NCI-H1105 treated with DMSO at 0.1 percent for 48 hours (cell line): ENCODE results near the gene OGFR.
A peak's percentile ranks its signal among the peaks of the same experiment; 100 is the strongest.
"Not testable (repeated sequence)": the region's sequence is repeated elsewhere in the genome, so short reads cannot be mapped to it uniquely, and the experiment has no call there.

ENCODE experiments used
- DNase-seq: peaks from one replicate; lab custom pipeline; 2025; lab: John Stamatoyannopoulos, UW

The OGFR gene

DNA sequence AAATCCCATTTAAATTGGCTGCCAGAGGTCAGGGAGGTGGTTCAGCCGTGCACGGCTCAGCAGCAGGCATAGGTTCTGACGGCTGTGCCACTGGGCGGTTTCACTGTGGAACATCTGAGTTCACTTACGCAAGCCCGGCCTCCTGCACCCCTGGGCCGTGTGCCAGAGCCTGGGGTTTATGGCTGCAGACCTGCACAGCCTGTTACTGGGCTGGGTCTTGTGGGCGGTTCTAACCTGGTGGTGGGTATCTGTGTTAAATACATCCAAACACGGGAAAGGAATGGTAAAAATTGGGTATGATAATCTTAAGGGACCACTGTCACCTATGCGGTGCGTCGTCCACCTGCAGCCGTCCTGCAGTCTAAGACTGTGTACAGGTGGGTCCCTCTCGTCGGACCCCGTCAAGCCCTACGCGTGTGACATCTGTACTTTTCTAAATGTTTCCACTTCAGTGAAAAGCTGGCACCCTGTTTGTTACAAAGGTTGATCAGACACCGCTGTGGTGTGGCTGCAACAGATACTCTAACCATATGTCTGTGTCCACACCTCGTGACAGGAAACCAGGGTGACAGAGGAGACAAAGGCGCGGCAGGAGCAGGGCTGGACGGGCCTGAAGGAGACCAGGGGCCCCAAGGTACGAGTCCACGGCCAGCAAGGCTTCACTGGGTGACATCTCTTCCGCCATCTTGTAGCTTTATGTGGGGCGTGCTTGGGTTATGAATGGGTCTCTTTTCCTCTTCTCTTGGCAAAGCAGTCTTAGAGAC, 33.7 kb downstream of the OGFR start:
- peak; percentile 56 for DNase-seq

DNA sequence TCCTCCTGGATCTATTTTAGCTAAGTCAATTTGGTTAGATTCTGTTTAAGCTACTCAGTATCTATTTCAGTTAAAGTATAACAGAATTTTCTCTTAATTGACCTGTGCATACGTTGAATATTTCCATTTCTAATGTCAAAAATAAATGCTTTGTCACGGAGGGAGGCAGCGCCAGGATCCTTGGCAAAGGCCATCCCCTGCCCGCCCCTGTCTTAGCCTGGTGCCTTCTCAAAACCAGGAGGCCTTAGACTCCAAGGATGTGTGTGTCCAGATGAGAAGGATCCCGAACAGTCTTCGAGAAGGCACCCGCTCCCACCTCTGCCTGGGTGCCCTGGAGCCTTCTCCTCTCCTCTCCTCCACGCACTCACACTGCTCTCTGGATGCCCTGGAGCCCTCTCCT, 34.6 kb downstream of the OGFR start:
- DNase-seq: no peak

DNA sequence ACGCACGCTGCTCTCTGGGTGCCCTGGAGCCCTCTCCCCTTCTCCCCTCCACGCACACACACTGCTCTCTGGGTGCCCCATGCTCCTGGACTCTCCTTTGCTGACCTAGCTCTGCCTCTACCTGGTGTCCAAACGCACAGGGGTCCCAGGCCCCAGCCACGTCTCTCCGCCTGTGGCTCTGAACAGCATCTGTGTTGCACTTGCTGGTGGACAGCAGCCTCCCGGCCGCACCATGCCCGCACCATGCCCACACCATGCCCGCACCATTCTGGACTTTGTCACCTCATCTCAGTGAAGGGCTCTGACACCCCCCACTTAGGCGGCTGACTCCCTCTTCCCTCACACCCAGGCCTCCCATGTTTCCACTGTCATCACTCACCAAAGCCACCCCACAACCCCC, 35.2 kb downstream of the OGFR start:
- no peak for DNase-seq

DNA sequence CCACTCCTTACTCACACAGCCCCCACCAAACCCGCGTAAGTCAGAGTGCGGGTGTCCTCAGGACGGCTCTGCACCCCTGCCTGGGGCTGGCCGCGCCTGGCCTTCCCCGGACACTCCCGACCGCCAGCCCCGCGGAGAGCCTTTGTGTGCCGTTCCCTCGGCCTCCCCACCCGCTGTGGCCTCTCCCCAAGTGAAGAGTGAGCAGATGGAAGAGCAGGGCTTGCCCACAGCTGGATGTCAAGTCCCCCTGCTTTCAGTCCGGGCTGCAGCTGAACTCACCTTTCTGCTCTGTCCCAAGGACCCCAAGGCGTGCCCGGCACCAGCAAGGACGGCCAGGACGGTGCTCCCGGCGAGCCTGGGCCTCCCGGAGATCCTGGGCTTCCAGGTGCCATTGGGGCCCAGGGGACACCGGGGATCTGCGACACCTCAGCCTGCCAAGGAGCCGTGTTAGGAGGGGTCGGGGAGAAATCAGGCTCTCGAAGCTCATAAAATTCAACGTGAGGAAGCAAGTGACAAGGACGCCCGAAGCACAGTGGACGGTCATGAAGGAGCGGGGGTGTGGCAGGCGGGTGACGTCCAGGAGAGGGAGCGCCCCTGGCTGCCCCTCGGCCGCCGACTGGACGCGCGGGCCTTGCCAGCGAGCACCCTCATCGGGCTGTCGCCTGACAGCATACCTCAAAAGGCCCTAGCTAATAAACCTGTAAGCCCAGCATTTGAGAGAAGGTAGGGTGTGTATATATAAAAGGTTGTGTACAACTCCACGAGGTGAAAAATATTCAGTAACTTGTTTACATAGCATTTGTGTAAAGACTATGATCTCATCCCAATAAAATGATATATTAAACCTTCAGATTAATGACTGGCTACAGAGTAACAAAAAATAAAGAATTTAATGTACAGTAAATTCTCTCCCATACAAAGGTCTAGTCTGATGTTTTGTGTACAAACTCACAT, 35.9 kb downstream of the OGFR start:
- DNase-seq: no peak

DNA sequence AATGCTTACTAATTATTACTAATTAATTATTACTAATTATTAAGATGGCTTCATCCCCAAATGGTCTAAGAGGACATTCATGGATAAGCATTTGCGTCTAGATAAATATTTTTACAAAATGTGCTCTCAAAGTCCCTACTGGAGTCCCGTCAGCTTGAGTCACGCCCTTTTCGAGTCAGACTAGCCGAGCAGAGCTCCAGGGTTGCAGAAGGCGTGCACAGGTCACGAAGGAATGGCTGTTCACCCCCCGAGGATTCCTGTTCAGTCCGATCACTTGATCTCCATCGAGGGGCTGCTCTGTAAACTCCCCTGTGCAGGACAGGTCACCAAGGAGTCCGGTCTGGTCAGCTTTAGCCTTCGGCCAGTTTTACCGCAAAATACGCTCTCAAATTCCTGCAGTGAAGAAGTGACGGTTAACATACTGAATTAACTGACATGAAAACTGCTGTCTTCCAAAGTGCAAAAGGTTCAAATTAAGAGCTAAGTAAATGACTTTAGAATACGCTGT, 37.1 kb downstream of the OGFR start:
- no peak for DNase-seq

DNA sequence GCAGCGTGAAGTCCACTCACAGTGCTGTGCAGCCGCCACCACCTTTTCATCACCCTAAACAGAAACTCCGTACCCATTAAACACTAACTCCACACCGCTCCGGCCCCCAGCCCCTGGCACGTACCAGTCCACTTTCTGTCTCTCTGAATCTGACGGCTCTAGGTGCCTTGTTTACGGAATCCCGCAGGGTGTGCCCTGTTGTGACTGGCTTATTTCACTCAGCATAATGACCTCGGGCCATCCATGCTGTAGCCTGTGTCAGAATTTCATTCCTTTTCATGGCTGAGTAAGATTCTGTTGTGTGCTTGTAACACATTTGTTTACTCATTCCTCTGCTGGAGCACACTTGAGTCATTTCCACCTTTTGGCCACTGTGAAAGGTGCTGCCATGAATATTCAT, 39.0 kb downstream of the OGFR start:
- no peak for DNase-seq

DNA sequence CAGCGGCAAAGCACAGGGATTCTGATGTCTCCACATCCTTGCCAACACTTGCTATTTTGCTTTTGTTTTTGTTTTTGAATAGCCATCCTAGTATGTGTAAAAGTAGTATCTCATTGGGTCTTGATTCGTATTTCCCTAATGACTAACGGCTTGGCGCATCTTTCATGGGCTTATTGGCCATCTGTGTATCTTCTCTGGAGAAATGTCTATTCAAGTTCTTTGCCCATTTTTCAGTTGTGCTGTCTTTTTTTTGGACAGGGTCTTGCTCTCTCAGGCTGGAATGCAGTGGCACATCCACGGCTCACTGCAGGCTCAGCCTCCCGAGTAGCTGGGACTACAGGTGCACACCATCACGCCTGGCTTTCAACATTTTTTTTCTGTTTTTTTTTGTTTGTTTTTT, 39.5 kb downstream of the OGFR start:
- no peak for DNase-seq

DNA sequence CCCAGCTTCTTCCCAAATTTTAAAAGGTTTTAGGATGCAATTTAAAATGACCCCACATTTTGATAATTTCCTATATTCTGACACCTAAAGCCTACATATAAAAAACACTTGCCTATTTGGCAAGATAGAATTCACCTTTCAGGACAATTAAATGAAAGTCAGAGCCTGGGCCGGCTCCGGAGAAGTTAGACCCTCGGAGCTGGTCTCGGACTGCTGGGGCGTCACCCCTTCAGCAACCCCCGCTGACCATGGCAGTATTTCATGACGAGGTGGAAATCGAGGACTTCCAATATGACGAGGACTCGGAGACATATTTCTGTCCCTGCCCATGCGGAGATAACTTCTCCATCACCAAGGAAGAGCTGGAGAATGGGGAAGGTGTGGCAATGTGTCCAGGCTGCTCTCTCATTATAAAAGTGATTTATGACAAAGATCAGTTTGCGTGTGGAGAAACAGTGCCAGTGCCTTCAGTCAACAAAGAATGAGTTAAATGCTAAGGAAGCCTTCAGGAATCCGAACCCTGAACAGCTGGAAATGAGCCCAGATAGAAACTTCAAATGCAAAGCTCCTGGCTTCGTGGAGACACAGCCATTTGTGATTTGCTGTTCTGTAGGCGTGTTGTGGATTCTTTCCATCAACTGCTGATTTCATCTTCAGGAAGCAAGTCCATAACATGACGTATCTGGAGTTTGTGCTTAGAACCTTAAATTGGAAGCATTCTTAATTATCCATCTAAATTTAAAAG, 41.0 kb downstream of the OGFR start:
- no peak for DNase-seq

DNA sequence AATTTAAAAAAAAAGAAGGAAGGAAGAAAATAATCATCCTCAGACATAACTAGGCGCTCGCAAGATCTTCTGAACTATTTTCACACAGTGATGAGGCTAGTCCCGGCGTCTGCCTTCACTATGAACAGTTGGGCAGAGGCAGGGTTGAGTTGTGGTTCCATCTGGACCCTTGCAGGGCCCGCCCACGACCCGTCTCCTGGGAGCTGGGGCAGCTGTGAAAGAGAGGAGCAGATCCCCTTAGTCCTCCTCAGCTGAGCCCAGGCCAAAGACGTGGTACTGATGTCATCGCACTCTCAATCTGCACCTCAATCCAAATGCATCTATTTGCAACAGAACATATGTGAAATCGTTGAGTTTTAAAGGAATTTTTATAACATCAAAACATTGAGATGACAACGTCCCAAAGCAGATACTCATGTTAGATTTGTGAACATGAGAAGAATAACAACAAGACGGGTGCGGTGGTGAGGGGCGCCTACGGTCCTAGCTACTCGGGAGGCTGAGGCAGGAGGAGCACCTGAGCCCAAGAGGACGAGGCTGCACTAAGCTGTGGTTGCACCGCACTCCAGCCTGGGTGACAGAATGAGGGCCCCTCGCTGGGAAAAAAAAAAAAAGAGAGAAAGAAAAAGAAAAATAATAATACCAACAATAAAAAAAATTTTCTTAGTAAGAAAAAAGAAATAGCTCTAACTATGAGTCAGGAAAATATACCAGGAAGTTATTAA, 41.7 kb downstream of the OGFR start:
- DNase-seq: no peak

DNA sequence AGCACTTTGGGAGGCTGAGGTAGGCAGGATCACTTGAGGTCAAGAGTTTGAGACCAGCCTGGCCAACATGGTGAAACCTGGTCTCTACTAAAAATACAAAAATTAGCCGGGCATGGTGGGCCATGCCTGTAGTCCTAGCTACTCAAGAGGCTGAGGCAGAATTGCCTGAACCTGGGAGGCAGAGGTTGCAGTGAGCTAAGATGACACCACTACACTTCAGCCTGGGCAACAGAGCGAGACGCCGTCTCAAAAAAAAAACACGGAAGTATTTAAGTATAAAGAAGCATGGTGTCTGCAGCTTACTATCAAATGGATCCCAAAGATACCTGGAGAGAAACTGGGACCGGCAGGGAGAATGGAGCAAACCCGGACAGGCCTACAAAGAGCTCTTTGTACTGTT, 44.3 kb downstream of the OGFR start:
- DNase-seq: not testable (repeated sequence)

DNA sequence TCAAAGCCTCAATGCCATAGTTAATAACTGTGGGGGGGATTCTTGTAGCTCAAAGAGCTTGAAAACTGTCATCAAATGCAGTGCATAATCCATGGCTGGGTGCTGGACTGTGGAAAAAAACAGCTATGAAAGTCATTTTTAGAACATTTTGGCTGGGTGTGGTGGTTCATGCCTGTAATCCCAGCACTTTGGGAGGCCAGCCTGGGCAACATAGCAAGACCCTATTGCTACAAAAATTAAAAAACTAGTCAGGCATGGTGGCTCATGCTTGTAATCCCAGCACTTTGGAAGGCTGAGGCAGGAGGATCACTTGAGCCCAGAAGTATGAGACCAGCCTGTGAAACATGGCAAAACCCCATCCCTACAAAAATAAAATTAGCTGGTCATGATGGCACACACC, 44.8 kb downstream of the OGFR start:
- DNase-seq: no peak

DNA sequence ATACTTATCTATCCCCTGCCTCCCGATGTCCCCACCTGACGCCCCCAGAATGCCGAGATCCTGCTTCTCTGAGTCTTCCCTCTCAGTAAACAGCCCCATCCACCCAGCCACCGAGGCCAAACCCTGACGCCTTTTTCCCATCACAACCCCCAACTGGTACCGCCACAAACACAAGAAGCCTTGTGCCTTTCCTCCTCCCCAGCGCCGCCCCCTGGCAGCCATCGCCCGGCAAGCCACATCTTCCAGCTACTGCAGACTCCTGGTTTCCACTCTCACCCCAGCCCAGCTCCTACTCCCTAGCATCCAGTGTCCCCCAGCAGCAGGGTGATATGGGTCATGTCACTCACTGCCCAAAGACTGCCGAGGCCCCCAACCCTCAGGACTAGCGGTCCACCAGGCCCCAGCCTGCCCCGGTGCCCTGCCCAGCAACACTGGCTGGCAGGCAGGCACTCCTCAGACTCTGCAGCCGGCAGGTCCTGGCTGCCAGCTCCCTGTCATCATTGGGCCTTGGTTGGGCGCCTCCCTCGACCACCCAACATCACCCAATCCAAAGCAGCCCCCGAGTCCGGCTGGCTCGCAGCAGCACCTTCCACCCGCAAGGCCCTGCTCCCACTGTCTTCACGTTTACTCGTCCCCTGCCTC, 45.8 kb downstream of the OGFR start:
- no peak for DNase-seq

DNA sequence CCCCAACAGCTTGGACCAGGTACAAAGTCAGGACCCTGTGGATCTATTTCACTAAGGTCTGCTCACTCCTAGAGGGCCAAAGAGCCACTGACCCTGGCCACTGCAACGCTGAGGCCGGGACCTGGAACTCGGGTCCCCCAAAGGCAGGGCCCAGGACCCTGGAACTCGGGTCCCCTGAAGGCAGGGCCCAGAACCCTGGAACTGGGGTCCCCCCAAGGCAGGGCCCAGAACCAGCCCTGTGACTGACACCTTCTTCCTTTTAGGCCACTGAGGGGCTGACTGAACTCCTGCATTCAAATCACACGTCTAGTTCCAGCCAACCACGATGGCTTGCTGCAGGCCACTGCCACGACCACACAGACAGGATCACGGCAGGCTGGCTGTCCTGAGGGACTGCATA, 47.6 kb downstream of the OGFR start:
- DNase-seq: no peak

DNA sequence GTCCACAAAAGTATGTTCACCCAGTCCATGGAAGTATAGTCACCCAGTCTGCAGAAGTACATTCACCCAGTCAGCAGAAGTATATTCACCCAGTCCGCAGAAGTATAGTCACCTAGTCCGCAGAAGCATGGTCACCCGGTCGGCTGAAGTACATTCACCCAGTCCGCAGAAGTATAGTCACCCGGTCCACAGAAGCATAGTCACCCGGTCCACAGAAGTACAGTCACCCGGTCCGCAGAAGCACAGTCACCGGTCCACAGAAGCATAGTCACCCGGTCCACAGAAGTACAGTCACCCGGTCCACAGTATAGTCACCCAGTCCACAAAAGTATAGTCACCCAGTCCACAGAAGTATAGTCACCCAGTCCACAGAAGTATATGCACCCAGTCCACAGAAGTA, 48.2 kb downstream of the OGFR start:
- DNase-seq: no peak

DNA sequence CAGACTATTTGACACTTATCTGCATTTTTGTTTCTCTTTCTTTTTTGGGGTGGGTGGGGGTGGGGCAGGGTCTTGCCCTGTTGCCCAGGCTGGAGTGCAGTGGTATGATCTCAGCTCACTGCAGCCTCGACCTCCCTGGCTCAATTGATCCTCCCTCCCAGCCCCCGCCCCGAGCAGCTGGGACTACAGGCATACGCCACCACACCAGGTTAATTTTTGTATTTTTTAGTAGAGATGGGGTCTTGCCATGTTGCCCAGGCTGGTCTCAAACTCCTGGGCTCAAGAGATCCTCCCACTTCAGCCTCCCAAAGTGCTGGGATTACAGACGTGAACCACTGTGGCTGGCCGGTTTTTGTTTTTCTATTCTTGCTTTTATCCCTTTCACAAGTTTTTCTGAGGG, 48.7 kb downstream of the OGFR start:
- not testable (repeated sequence) for DNase-seq

DNA sequence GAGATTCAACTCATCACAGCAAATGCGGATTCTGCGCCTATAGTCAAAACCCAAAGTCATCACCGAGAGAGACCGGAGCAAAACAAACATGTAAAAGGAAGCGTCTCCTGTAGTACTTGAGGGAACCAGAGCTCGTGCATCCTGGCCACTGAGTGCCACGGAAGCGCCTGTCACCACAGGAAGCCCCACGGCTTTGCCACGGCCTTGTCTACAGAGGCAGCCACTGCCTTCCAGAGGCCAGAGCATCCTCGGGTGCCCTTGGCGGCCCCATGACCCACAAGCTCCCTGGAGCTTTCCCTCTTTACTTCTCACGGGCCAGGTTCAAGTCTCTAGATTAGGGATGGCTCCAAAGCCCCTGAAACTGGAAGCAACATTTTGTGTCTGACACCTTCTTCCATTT, 49.5 kb downstream of the OGFR start:
- no peak for DNase-seq

DNA sequence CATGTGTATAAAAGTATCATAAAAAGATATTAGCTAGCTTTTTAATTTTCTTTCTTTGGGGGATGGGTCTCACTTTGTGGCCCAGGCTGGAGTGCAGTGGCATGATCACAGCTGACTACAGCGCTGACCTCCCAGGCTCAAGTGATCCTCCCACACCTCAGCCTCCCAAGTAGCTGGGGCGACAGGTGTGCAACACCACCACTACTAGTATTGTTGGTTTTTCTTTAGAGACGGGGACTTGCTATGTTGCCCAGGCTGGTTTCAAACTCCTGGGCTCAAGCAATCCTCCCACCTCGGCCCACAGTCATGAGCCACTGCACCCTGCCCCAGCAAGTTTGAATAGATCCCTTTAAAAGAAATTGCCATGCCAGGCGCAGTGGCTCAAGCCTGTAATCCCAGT, 50.5 kb downstream of the OGFR start:
- no peak for DNase-seq

DNA sequence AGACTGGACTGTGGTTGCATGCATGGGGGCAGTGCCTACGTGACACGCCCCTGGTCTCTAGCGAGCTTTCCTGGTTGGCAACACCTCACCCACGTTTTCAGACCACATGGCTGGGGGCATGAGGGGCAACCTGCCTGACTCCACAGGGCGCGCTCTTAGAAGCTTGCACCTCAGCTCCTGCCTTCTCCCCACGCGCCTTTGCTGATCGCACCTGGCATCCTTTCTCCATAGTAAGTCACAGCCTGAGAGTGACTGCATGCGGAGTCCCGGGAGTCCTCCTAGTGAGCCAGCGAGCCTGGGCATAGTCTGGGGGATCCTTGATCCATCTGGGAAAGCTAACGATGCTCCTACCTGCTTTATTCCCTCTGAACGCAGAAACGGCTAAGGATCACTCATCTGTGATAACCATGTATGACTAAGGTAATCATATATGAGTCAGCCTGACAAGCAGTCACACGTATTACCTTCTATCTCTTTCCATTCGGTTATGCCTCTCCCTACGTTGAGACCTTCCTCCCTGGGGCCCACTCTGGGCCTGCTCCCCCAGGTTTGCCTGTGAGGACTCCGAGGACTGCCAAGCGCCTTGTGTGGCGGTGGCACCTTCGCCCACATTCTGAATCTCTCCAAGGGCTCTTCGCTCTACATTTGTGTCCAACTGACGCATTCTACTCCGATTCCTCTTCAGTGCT, 52.4 kb downstream of the OGFR start:
- DNase-seq: no peak

DNA sequence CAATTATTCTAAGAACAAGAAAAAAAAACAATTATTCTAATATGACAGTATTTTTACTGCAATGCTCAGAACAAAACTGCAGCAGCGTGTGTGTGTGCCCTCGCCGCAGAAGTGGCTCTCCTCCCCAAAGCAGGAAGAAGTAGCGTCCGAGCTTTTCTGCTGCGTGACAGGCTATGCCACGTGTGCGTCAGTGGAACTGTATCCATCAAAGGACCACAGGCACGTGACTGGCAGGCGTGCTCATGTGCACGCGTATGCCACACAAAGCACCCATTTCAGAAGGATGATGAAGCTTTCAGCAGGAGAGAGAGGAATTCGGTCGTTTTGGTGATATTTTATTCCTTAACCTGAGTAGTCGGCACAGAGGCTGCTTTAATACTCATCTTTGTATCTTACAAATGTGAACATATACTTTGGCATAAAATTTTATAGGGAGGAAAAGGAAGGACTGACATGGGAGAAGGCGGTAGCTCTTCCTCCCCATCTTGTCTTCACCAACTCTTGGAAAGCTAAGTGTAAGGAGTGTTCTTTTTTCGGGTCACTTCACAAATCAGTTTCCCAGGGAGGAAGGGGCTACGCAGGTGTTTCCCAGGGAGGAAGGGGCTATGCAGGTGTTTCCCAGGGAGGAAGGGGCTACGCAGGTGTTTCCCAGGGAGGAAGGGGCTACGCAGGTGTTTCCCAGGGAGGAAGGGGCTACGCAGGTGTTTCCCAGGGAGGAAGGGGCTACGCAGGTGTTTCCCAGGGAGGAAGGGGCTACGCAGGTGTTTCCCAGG, 53.6 kb downstream of the OGFR start:
- DNase-seq: no peak

DNA sequence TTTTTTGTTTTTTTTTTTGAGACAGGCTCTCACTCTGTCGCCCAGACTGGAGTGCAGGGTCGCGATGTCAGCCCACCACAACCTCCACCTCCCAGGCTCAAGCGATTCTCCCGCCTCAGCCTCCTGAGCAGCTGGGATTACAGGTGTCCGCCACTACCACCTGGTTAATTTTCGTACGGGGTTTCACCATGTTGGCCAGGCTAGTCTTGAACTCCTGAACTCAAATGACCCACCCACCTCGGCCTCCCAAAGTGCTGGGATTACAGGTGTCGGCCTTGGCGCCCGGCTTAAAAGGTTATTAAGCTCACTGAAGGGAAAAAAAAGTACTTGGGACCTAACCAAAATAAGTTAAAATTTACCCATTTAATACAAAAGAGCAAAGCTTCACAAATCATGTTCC, 55.1 kb downstream of the OGFR start:
- DNase-seq: no peak
